WTC11 (cell line): ENCODE measurements around the gene RHEB. TPM values are rescaled to one million over a fixed set of nuclear protein-coding genes. Genes with fewer than 3 reads are reported as not detected.

Source experiments
- ATAC-seq: fragments of 200-7000 bp; cut with Tn5 transposase; 2 replicates; pipeline ENCODE4 v1.10.0; 2021; ENCODE audit warnings: mild to moderate bottlenecking, moderate library complexity
- CTCF ChIA-PET: fragments of 300-600 bp; sonication (Branson Sonifier 250); formaldehyde crosslinking; loops from one replicate; lab custom pipeline; 2021; ENCODE audit warnings: antibody characterized with exemption; lab: Charles Lee
- POLR2A ChIA-PET: fragments of 350-600 bp; sonication (Branson Sonifier 250); formaldehyde crosslinking; loops from one replicate; lab custom pipeline; 2021; ENCODE audit warnings: antibody characterized with exemption; lab: Charles Lee
- DNase-seq: peaks from one replicate; pipeline ENCODE4 v3.0.0; 2021; ENCODE audit warnings: low spot score
- H3K27ac Mint-ChIP-seq: 2 replicates; pipeline ENCODE4 v1.8.0; 2021; ENCODE audit warnings: mixed read lengths
- H3K27me3 Mint-ChIP-seq: 2 replicates; pipeline ENCODE4 v1.8.0; 2021; ENCODE audit warnings: low read depth, mild to moderate bottlenecking, moderate library complexity, mixed read lengths
- H3K36me3 Mint-ChIP-seq: 2 replicates; pipeline ENCODE4 v1.8.0; 2021; ENCODE audit warnings: mixed read lengths
- H3K4me1 Mint-ChIP-seq: 2 replicates; pipeline ENCODE4 v1.8.0; 2022; ENCODE audit warnings: mixed read lengths
- H3K4me3 Mint-ChIP-seq: 2 replicates; pipeline ENCODE4 v1.8.0; 2021; ENCODE audit warnings: mild to moderate bottlenecking, moderate library complexity, mixed read lengths
- H3K9me3 Mint-ChIP-seq: 2 replicates; pipeline ENCODE4 v1.8.0; 2021; ENCODE audit warnings: mixed read lengths
- AFF4 ChIP-seq: sonication (generic); formaldehyde crosslinking; IDR thresholded peaks from 2 replicates; pipeline ENCODE4 v1.8.1; 2023; ENCODE audit warnings: mild to moderate bottlenecking, missing genetic modification reagents, borderline replicate concordance
- ARID4B ChIP-seq: sonication (generic); formaldehyde crosslinking; IDR thresholded peaks from 2 replicates; pipeline ENCODE4 v1.8.0; 2023; ENCODE audit warnings: missing genetic modification reagents, mild to moderate bottlenecking, borderline replicate concordance
- CREB1 ChIP-seq: sonication (generic); formaldehyde crosslinking; IDR thresholded peaks from 2 replicates; pipeline ENCODE4 v1.8.0; 2023; ENCODE audit warnings: mild to moderate bottlenecking, missing genetic modification reagents
- E2F4 ChIP-seq: sonication (generic); formaldehyde crosslinking; IDR thresholded peaks from 2 replicates; pipeline ENCODE4 v1.8.1; 2022; ENCODE audit warnings: low read depth, mild to moderate bottlenecking, moderate library complexity, missing genetic modification reagents, borderline replicate concordance
- E2F5 ChIP-seq: sonication (generic); formaldehyde crosslinking; IDR thresholded peaks from 2 replicates; pipeline ENCODE4 v1.8.1; 2022; ENCODE audit warnings: mild to moderate bottlenecking, moderate library complexity, missing genetic modification reagents
- ESRRA ChIP-seq: sonication (generic); formaldehyde crosslinking; IDR thresholded peaks from 2 replicates; pipeline ENCODE4 v1.8.1; 2022; ENCODE audit warnings: mild to moderate bottlenecking, missing genetic modification reagents, borderline replicate concordance
- FOXK1 ChIP-seq: sonication (generic); formaldehyde crosslinking; IDR thresholded peaks from 2 replicates; pipeline ENCODE4 v1.8.0; 2022; ENCODE audit warnings: mild to moderate bottlenecking, moderate library complexity, missing genetic modification reagents
- GABPB1 ChIP-seq: sonication (generic); formaldehyde crosslinking; IDR thresholded peaks from 2 replicates; pipeline ENCODE4 v1.8.1; 2023; ENCODE audit warnings: mild to moderate bottlenecking, missing genetic modification reagents
- GTF2I ChIP-seq: fragments of 250-450 bp; sonication (Bioruptor Pico); conservative IDR thresholded peaks from 2 replicates; pipeline ENCODE4 v1.4.0; 2021; ENCODE audit warnings: mild to moderate bottlenecking
- HMGXB4 ChIP-seq: sonication (generic); formaldehyde crosslinking; IDR thresholded peaks from 2 replicates; pipeline ENCODE4 v1.8.1; 2023; ENCODE audit warnings: mild to moderate bottlenecking, moderate library complexity, missing genetic modification reagents
- MAX ChIP-seq: sonication (generic); formaldehyde crosslinking; IDR thresholded peaks from 2 replicates; pipeline ENCODE4 v1.8.0; 2022; ENCODE audit warnings: mild to moderate bottlenecking, missing genetic modification reagents
- NFATC4 ChIP-seq: fragments of 250-450 bp; sonication (Bioruptor Pico); IDR thresholded peaks from 2 replicates; pipeline ENCODE4 v1.9.0; 2021; ENCODE audit warnings: mild to moderate bottlenecking
- NR2C2 ChIP-seq: sonication (generic); formaldehyde crosslinking; IDR thresholded peaks from 2 replicates; pipeline ENCODE4 v1.8.0; 2022; ENCODE audit warnings: mild to moderate bottlenecking, missing genetic modification reagents
- SMAD4 ChIP-seq: sonication (generic); formaldehyde crosslinking; IDR thresholded peaks from 2 replicates; pipeline ENCODE4 v1.8.0; 2022; ENCODE audit warnings: mild to moderate bottlenecking, missing genetic modification reagents
- USF1 ChIP-seq: sonication (generic); formaldehyde crosslinking; IDR thresholded peaks from 2 replicates; pipeline ENCODE4 v1.8.0; 2022; ENCODE audit warnings: mild to moderate bottlenecking, missing genetic modification reagents
- ZMAT4 ChIP-seq: fragments of 250-450 bp; sonication (Bioruptor Pico); IDR thresholded peaks from 2 replicates; pipeline ENCODE4 v1.9.0; 2021; ENCODE audit warnings: mild to moderate bottlenecking
- ZNF219 ChIP-seq: sonication (generic); formaldehyde crosslinking; IDR thresholded peaks from 2 replicates; pipeline ENCODE4 v1.8.0; 2023; ENCODE audit warnings: missing genetic modification reagents, mild to moderate bottlenecking, borderline replicate concordance
- ZNF232 ChIP-seq: sonication (generic); formaldehyde crosslinking; IDR thresholded peaks from 2 replicates; pipeline ENCODE4 v1.8.0; 2022; ENCODE audit warnings: mild to moderate bottlenecking, missing genetic modification reagents
- total RNA-seq: library from RNA; stranded (reverse); gene quantifications from 3 replicates; pipeline ENCODE4 v1.2.3, GENCODE V29; 2021

The RHEB gene
- total RNA-seq, 1 experiment from 2014 or later = 133 TPM

- no peak for ATAC-seq
- Mint-ChIP-seq H3K36me3 (no peaks in the 10 kb centered on the region), H3K9me3 (no peaks in the 10 kb centered on the region), H3K4me3 (no peak overlapping the region), H3K4me1 (peaks cover 19% of the 10 kb centered on the region), H3K27ac (no peak overlapping the region), H3K27me3 (peaks cover 8% of the 10 kb centered on the region)
- CTCF ChIA-PET = no interaction called here
- DNase-seq = no peak
- no peak for TF ChIP-seq USF1 (CRISPR knock-in tag)
- TF ChIP-seq GTF2I (CRISPR knock-in tag) = no peak
- no peak for TF ChIP-seq ZNF232 (CRISPR knock-in tag)
- no peak for TF ChIP-seq ZMAT4 (CRISPR knock-in tag)
- no peak for TF ChIP-seq CREB1 (CRISPR knock-in tag)
- no peak for TF ChIP-seq ARID4B (CRISPR knock-in tag)
- POLR2A ChIA-PET = no interaction called here
Observed at GRCh38 chr7:151435971-151436370, 83.7 kb downstream of the RHEB start.

- ATAC-seq (no peak), DNase-seq (no peak)
- ChIA-PET POLR2A (no interaction called here), CTCF (interaction anchor here (1.1 kb wide), 1 partner anchor 124 kb away, joined by 3 read pairs; no protein-coding TSS in a partner anchor)
- peaks cover 14% of the 10 kb centered on the region for H3K4me1 Mint-ChIP-seq
- no peak for TF ChIP-seq GTF2I (CRISPR knock-in tag)
- no peak for TF ChIP-seq ZNF219 (CRISPR knock-in tag)
- TF ChIP-seq NR2C2 = no peak
- no peak for TF ChIP-seq MAX (CRISPR knock-in tag)
- TF ChIP-seq HMGXB4 (CRISPR knock-in tag) = no peak
- TF ChIP-seq FOXK1 (CRISPR knock-in tag) = no peak
- no peak for TF ChIP-seq ESRRA (CRISPR knock-in tag)
- TF ChIP-seq E2F4 (CRISPR knock-in tag) = no peak
- TF ChIP-seq ZMAT4 (CRISPR knock-in tag) = no peak
- TF ChIP-seq GABPB1 (CRISPR knock-in tag) = no peak
- TF ChIP-seq E2F5 (CRISPR knock-in tag) = no peak
- no peak for TF ChIP-seq NFATC4 (CRISPR knock-in tag)
- no peak for TF ChIP-seq AFF4 (CRISPR knock-in tag)
- no peak for TF ChIP-seq SMAD4
- H3K4me3 Mint-ChIP-seq = no peak overlapping the region
- no peaks in the 10 kb centered on the region for H3K9me3 Mint-ChIP-seq
- no peak overlapping the region for H3K27ac Mint-ChIP-seq
- H3K36me3 Mint-ChIP-seq = no peaks in the 10 kb centered on the region
- peaks cover 8% of the 10 kb centered on the region for H3K27me3 Mint-ChIP-seq
Observed at GRCh38 chr7:151435103-151435916, 84.4 kb downstream of the RHEB start.
